OCI-LY1 (cell line): ENCODE data around the gene OR10H4.

ENCODE experiments used
- H2AFZ ChIP-seq: fragments of 200-600 bp; sonication (generic), shearing (Covaris generic); 2 replicates; pipeline ENCODE4 v1.6.0; 2014; ENCODE audit warnings: antibody characterized with exemption, mild to moderate bottlenecking, low read length
- H3F3A ChIP-seq: fragments of 200-600 bp; sonication (generic), shearing (Covaris generic); 2 replicates; pipeline ENCODE4 v1.6.0; 2014; ENCODE audit warnings: mild to moderate bottlenecking, antibody characterized with exemption, low read length, moderate library complexity; ENCODE audit not compliant: insufficient read depth
- H3K27ac ChIP-seq: fragments of 200-600 bp; sonication (generic); 2 replicates; pipeline ENCODE4 v1.5.1; 2014; ENCODE audit warnings: low read length, mixed run types, mild to moderate bottlenecking, low read depth; ENCODE audit not compliant: poor library complexity, severe bottlenecking
- H3K27me3 ChIP-seq: fragments of 200-600 bp; sonication (generic); 2 replicates; pipeline ENCODE4 v1.6.0; 2014; ENCODE audit warnings: antibody characterized with exemption, mild to moderate bottlenecking, low read length, moderate library complexity; ENCODE audit not compliant: insufficient read depth
- H3K36me3 ChIP-seq: fragments of 200-600 bp; sonication (generic); 2 replicates; pipeline ENCODE4 v1.6.1; 2014; ENCODE audit warnings: mild to moderate bottlenecking, antibody characterized with exemption, low read length, moderate library complexity, mixed read lengths; ENCODE audit not compliant: insufficient read depth
- H3K4me1 ChIP-seq: fragments of 200-600 bp; sonication (generic); 2 replicates; pipeline ENCODE4 v1.5.1; 2014; ENCODE audit warnings: mild to moderate bottlenecking, low read length, moderate library complexity; ENCODE audit not compliant: insufficient read depth, severe bottlenecking
- H3K4me2 ChIP-seq: fragments of 200-600 bp; sonication (generic), shearing (Covaris generic); 2 replicates; pipeline ENCODE4 v1.6.1; 2014; ENCODE audit warnings: low read length
- H3K4me3 ChIP-seq: fragments of 200-600 bp; sonication (generic); 2 replicates; pipeline ENCODE4 v1.5.1; 2014; ENCODE audit warnings: low read length, low read depth, mild to moderate bottlenecking, mixed read lengths; ENCODE audit not compliant: poor library complexity, severe bottlenecking
- H3K79me2 ChIP-seq: fragments of 200-600 bp; shearing (Covaris generic); 2 replicates; pipeline ENCODE4 v1.6.1; 2016; ENCODE audit warnings: mixed run types, low read length, mixed read lengths; ENCODE audit not compliant: insufficient read depth
- H3K9ac ChIP-seq: fragments of 200-600 bp; sonication (generic), shearing (Covaris generic); 2 replicates; pipeline ENCODE4 v1.6.1; 2014; ENCODE audit warnings: mild to moderate bottlenecking, low read length, mixed read lengths
- H3K9me2 ChIP-seq: fragments of 200-600 bp; sonication (generic), shearing (Covaris generic); 2 replicates; pipeline ENCODE4 v1.6.1; 2014; ENCODE audit warnings: low read depth, mild to moderate bottlenecking, low read length, mixed read lengths
- H3K9me3 ChIP-seq: fragments of 200-600 bp; shearing (Covaris generic); 2 replicates; pipeline ENCODE4 v1.6.1; 2014; ENCODE audit warnings: low read length, mixed read lengths
- H4K20me1 ChIP-seq: fragments of 200-600 bp; sonication (generic), shearing (Covaris generic); 2 replicates; pipeline ENCODE4 v1.6.0; 2016; ENCODE audit warnings: mild to moderate bottlenecking, low read length; ENCODE audit not compliant: insufficient read depth
- EZH2 ChIP-seq: fragments of 200-600 bp; sonication (generic), shearing (Covaris generic); IDR thresholded peaks from 2 replicates; pipeline ENCODE4 v1.8.0; 2017; ENCODE audit warnings: borderline replicate concordance, mixed run types, mild to moderate bottlenecking, antibody characterized with exemption, low read length, moderate library complexity, mixed read lengths
- TF ChIP-seq, protein P1 (sequence below): fragments of 200-600 bp; sonication (generic), shearing (Covaris generic); IDR thresholded peaks from 2 replicates; pipeline ENCODE4 v1.5.1; 2017; ENCODE audit warnings: mild to moderate bottlenecking, antibody characterized with exemption, low read length, moderate library complexity, mixed read lengths

Gene OR10H4

DNA sequence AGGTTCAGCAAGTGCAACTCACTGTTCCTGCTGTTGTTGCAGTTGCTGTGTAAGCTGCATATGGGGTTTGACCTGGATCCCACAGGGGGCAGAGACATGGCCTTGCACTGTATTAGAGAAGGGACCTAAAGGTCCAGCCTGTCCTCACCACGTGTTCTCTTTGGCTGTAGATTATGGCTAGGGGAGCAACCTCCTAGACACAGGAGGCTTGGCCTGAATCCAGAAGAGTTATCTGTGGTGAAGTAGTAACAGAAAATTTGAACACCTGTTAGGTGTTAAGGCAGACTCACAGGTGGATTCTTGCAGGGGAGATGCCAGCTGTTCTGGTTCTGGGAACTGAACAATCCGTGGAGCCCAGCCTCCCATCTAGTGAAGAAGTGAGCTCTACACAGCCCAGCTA, 11.0 kb upstream of the OR10H4 start:
- H3K4me1 ChIP-seq = no peaks in the 10 kb centered on the region
- H3K9me3 ChIP-seq = no peaks in the 10 kb centered on the region
- H3K4me2 ChIP-seq = no peak overlapping the region
- no peaks in the 10 kb centered on the region for H3K9me2 ChIP-seq
- no peaks in the 10 kb centered on the region for H4K20me1 ChIP-seq
- no peak overlapping the region for H3K9ac ChIP-seq
- H3F3A ChIP-seq = no peaks in the 10 kb centered on the region
- H3K27ac ChIP-seq = no peak overlapping the region
- TF ChIP-seq EZH2 = no peak
- TF ChIP-seq, protein P1, sequence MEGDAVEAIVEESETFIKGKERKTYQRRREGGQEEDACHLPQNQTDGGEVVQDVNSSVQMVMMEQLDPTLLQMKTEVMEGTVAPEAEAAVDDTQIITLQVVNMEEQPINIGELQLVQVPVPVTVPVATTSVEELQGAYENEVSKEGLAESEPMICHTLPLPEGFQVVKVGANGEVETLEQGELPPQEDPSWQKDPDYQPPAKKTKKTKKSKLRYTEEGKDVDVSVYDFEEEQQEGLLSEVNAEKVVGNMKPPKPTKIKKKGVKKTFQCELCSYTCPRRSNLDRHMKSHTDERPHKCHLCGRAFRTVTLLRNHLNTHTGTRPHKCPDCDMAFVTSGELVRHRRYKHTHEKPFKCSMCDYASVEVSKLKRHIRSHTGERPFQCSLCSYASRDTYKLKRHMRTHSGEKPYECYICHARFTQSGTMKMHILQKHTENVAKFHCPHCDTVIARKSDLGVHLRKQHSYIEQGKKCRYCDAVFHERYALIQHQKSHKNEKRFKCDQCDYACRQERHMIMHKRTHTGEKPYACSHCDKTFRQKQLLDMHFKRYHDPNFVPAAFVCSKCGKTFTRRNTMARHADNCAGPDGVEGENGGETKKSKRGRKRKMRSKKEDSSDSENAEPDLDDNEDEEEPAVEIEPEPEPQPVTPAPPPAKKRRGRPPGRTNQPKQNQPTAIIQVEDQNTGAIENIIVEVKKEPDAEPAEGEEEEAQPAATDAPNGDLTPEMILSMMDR = no peak
- H3K79me2 ChIP-seq = no peaks in the 10 kb centered on the region
- H3K27me3 ChIP-seq = no peaks in the 10 kb centered on the region
- no peak overlapping the region for H3K4me3 ChIP-seq
- no peaks in the 10 kb centered on the region for H3K36me3 ChIP-seq
- H2AFZ ChIP-seq = no peak overlapping the region

DNA sequence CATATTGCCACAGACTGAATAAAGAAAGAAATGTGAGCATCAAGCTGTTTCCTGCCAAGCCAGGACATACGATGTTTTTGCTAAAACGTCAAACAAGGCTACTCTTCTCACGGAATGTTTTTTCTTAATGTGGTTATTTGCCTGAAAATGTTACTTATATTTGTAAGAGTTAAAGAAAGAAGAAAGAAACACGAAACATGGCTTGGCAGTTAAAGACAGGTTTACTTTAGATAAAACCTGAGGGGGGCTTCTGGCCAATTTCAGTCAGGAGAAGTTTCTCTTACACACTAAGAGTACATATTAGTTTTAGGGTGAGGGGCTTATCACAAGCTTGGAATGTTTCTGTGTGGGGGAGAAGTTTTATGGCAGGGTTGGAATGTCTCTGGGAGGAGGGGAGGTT, 4.4 kb upstream of the OR10H4 start:
- H3K4me2 ChIP-seq = no peak overlapping the region
- H4K20me1 ChIP-seq = no peaks in the 10 kb centered on the region
- no peaks in the 10 kb centered on the region for H3K4me1 ChIP-seq
- H3K27me3 ChIP-seq = no peaks in the 10 kb centered on the region
- no peak overlapping the region for H3K4me3 ChIP-seq
- no peak overlapping the region for H3K27ac ChIP-seq
- TF ChIP-seq, protein P1 = no peak
- no peak for TF ChIP-seq EZH2
- no peaks in the 10 kb centered on the region for H3F3A ChIP-seq
- H3K79me2 ChIP-seq = no peaks in the 10 kb centered on the region
- H3K9me2 ChIP-seq = no peaks in the 10 kb centered on the region
- no peaks in the 10 kb centered on the region for H3K36me3 ChIP-seq
- no peak overlapping the region for H3K9ac ChIP-seq
- H3K9me3 ChIP-seq = peaks cover 5% of the 10 kb centered on the region; the same call in 1 of the 2 replicates
- no peak overlapping the region for H2AFZ ChIP-seq

DNA sequence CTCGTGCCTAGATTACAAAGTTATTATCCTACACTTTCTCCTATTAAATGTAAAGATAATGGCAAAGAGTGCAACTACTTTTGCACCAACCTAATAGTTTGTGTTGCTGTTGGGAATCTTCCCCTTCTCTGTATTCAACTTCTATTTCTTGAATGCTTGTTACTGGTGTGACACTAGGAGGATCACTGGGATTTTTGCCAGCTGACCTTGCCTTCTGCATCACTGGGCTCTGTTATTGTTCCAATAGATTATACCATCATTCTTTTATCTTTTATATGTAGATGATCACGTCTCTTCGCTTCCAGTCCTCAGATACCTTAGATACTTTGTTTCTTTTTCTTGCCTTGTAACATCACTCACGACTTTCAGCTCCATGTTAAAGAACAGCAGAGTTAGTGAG, 3.5 kb upstream of the OR10H4 start:
- Histone ChIP-seq H3K4me3 (no peak overlapping the region), H4K20me1 (no peaks in the 10 kb centered on the region), H3K4me1 (no peaks in the 10 kb centered on the region), H3K27me3 (no peaks in the 10 kb centered on the region), H3K36me3 (no peaks in the 10 kb centered on the region), H3K27ac (no peak overlapping the region), H2AFZ (no peak overlapping the region), H3F3A (no peaks in the 10 kb centered on the region), H3K9ac (no peak overlapping the region), H3K79me2 (no peaks in the 10 kb centered on the region), H3K9me2 (no peaks in the 10 kb centered on the region), H3K4me2 (no peak overlapping the region), H3K9me3 (peaks cover 5% of the 10 kb centered on the region; the same call in 1 of the 2 replicates)
- TF ChIP-seq EZH2 = no peak
- TF ChIP-seq, protein P1 = no peak
